DND-41 (cell line): ENCODE data around the gene ZNF575.
"Not testable (repeated sequence)": the region's sequence is repeated elsewhere in the genome, so short reads cannot be mapped to it uniquely, and the experiment has no call there.

Experiments used
- EZH2 ChIP-seq: IDR thresholded peaks from 3 replicates; pipeline ENCODE4 v1.6.1; 2012; ENCODE audit warnings: borderline replicate concordance, low read depth, mild to moderate bottlenecking, moderate library complexity, low read length, inconsistent platforms; ENCODE audit not compliant: severe bottlenecking
- TF ChIP-seq, protein P1 (sequence below): IDR thresholded peaks from 2 replicates; pipeline ENCODE4 v1.5.1; 2012; ENCODE audit warnings: borderline replicate concordance, low read length, moderate library complexity, mild to moderate bottlenecking; ENCODE audit not compliant: poor library complexity, severe bottlenecking; ENCODE audit errors: extremely low read depth

DNA sequence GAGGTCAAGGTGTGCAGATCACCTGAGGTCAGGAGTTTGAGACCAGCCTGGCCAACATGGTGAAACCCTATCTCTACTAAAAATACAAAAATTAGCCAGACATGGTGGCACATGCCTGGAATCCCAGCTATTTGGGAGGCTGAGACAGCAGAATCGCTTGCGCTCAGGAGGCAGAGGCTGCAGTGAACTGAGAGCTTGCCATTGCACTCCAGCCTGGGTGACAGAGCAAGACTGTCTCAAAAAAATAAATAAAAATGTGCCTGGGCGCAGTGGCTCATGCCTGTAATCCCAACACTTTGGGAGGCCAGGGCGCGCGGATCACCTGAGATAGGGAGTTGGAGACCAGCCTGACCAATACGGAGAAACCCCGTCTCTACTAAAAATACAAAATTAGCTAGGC is 9.3 kb upstream of the ZNF575 start:
- TF ChIP-seq, protein P1, sequence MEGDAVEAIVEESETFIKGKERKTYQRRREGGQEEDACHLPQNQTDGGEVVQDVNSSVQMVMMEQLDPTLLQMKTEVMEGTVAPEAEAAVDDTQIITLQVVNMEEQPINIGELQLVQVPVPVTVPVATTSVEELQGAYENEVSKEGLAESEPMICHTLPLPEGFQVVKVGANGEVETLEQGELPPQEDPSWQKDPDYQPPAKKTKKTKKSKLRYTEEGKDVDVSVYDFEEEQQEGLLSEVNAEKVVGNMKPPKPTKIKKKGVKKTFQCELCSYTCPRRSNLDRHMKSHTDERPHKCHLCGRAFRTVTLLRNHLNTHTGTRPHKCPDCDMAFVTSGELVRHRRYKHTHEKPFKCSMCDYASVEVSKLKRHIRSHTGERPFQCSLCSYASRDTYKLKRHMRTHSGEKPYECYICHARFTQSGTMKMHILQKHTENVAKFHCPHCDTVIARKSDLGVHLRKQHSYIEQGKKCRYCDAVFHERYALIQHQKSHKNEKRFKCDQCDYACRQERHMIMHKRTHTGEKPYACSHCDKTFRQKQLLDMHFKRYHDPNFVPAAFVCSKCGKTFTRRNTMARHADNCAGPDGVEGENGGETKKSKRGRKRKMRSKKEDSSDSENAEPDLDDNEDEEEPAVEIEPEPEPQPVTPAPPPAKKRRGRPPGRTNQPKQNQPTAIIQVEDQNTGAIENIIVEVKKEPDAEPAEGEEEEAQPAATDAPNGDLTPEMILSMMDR, result not testable (repeated sequence)
- not testable (repeated sequence) for TF ChIP-seq EZH2
